SK-N-SH treated with all-trans-retinoic acid at 6 μM for 48 hours (cell line): ENCODE measurements around the gene ZNF490.

Experiments used
- ATAC-seq: fragments of 200-7000 bp; cut with Tn5 transposase; 3 replicates; pipeline ENCODE4 v1.9.1; 2020; ENCODE audit warnings: mild to moderate bottlenecking, moderate library complexity
- CSDC2 ChIP-seq: fragments of 250-450 bp; sonication (Bioruptor Pico); IDR thresholded peaks from 2 replicates; pipeline ENCODE4 v1.5.0; 2020; ENCODE audit warnings: mild to moderate bottlenecking, moderate library complexity
- ESRRG ChIP-seq: fragments of 250-450 bp; sonication (Bioruptor Pico); IDR thresholded peaks from 2 replicates; pipeline ENCODE4 v1.6.1; 2021; ENCODE audit warnings: mild to moderate bottlenecking
- ISL1 ChIP-seq: fragments of 250-450 bp; sonication (Bioruptor Pico); IDR thresholded peaks from 2 replicates; pipeline ENCODE4 v2.1.2; 2022; ENCODE audit warnings: mild to moderate bottlenecking, moderate library complexity
- OSR1 ChIP-seq: fragments of 250-450 bp; sonication (Bioruptor Pico); IDR thresholded peaks from 2 replicates; pipeline ENCODE4 v1.8.0; 2022; ENCODE audit warnings: moderate library complexity, mild to moderate bottlenecking, inconsistent platforms
- PPARA ChIP-seq: fragments of 250-450 bp; sonication (Bioruptor Pico); IDR thresholded peaks from 2 replicates; pipeline ENCODE4 v1.5.0; 2020; ENCODE audit warnings: mild to moderate bottlenecking, borderline replicate concordance
- RARB ChIP-seq: fragments of 250-450 bp; sonication (Bioruptor Pico); IDR thresholded peaks from 2 replicates; pipeline ENCODE4 v1.8.0; 2021; ENCODE audit warnings: mild to moderate bottlenecking, moderate library complexity
- SNAI2 ChIP-seq: fragments of 250-450 bp; sonication (Bioruptor Pico); IDR thresholded peaks from 2 replicates; pipeline ENCODE4 v1.5.0; 2020; ENCODE audit warnings: mild to moderate bottlenecking, moderate library complexity
- TCF4 ChIP-seq: fragments of 250-450 bp; sonication (Bioruptor Pico); IDR thresholded peaks from 2 replicates; pipeline ENCODE4 v1.8.0; 2021; ENCODE audit warnings: mild to moderate bottlenecking, moderate library complexity, borderline replicate concordance
- TOX ChIP-seq: fragments of 250-450 bp; sonication (Bioruptor Pico); IDR thresholded peaks from 2 replicates; pipeline ENCODE4 v1.8.0; 2021; ENCODE audit warnings: mild to moderate bottlenecking, moderate library complexity, borderline replicate concordance
- ZC3H10 ChIP-seq: fragments of 250-450 bp; sonication (Bioruptor Pico); IDR thresholded peaks from 2 replicates; pipeline ENCODE4 v1.5.1; 2021; ENCODE audit warnings: mild to moderate bottlenecking, moderate library complexity
- ZFP3 ChIP-seq: fragments of 250-450 bp; sonication (Bioruptor Pico); IDR thresholded peaks from 2 replicates; pipeline ENCODE4 v1.5.0; 2020; ENCODE audit warnings: mild to moderate bottlenecking, moderate library complexity
- ZFP30 ChIP-seq: fragments of 450-650 bp; formaldehyde crosslinking; IDR thresholded peaks from 2 replicates; pipeline ENCODE4 v1.5.0; 2022; ENCODE audit warnings: mild to moderate bottlenecking, moderate library complexity
- ZNF565 ChIP-seq: fragments of 450-650 bp; formaldehyde crosslinking; conservative IDR thresholded peaks from 2 replicates; pipeline ENCODE4 v1.5.0; 2020; ENCODE audit warnings: low read depth, mild to moderate bottlenecking, moderate library complexity
- ZNF70 ChIP-seq: fragments of 450-650 bp; formaldehyde crosslinking; IDR thresholded peaks from 2 replicates; pipeline ENCODE4 v1.5.0; 2020; ENCODE audit warnings: mild to moderate bottlenecking, moderate library complexity
- ZNF8 ChIP-seq: fragments of 450-650 bp; formaldehyde crosslinking; IDR thresholded peaks from 2 replicates; pipeline ENCODE4 v1.5.0; 2020; ENCODE audit warnings: mild to moderate bottlenecking, moderate library complexity
- TF ChIP-seq, protein P1 (sequence below): fragments of 250-450 bp; sonication (Bioruptor Pico); IDR thresholded peaks from 2 replicates; pipeline ENCODE4 v1.5.0; 2020; ENCODE audit warnings: mild to moderate bottlenecking, moderate library complexity
- TF ChIP-seq, protein P2 (sequence below): fragments of 250-450 bp; sonication (Bioruptor Pico); IDR thresholded peaks from 2 replicates; pipeline ENCODE4 v1.8.0; 2021; ENCODE audit warnings: low read depth, mild to moderate bottlenecking, moderate library complexity, borderline replicate concordance
- TF ChIP-seq, protein P3 (sequence below): fragments of 250-450 bp; sonication (Bioruptor Pico); IDR thresholded peaks from 2 replicates; pipeline ENCODE4 v1.8.0; 2020; ENCODE audit warnings: mild to moderate bottlenecking, moderate library complexity, borderline replicate concordance
- TF ChIP-seq, protein P4 (sequence below): fragments of 250-450 bp; sonication (Bioruptor Pico); IDR thresholded peaks from 2 replicates; pipeline ENCODE4 v1.5.1; 2020; ENCODE audit warnings: low read depth, mild to moderate bottlenecking, moderate library complexity

ZNF490 gene

DNA sequence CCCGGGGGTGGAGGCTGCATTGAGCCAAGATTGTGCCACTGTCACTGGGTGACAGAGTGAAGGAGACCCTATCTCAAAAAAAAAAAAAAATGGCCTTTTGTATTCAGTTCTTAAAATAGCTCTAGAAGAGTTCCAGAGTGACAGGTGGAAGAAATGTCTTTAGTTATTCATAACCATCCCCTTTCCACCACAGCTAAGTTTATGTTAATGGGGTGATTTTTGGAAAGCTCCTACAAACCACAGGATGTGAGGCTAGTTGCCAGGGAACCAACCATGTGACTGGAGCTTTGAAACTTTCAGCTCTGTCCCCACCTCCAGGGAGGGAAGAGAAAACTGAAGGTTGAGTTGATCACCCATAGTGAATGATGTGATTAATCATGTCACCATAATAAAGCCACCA lies 6.9 kb downstream of the ZNF490 start:
- TF ChIP-seq, protein P1, sequence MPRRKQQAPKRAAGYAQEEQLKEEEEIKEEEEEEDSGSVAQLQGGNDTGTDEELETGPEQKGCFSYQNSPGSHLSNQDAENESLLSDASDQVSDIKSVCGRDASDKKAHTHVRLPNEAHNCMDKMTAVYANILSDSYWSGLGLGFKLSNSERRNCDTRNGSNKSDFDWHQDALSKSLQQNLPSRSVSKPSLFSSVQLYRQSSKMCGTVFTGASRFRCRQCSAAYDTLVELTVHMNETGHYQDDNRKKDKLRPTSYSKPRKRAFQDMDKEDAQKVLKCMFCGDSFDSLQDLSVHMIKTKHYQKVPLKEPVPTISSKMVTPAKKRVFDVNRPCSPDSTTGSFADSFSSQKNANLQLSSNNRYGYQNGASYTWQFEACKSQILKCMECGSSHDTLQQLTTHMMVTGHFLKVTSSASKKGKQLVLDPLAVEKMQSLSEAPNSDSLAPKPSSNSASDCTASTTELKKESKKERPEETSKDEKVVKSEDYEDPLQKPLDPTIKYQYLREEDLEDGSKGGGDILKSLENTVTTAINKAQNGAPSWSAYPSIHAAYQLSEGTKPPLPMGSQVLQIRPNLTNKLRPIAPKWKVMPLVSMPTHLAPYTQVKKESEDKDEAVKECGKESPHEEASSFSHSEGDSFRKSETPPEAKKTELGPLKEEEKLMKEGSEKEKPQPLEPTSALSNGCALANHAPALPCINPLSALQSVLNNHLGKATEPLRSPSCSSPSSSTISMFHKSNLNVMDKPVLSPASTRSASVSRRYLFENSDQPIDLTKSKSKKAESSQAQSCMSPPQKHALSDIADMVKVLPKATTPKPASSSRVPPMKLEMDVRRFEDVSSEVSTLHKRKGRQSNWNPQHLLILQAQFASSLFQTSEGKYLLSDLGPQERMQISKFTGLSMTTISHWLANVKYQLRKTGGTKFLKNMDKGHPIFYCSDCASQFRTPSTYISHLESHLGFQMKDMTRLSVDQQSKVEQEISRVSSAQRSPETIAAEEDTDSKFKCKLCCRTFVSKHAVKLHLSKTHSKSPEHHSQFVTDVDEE (CRISPR knock-in tag): no peak
- ATAC-seq: no peak

DNA sequence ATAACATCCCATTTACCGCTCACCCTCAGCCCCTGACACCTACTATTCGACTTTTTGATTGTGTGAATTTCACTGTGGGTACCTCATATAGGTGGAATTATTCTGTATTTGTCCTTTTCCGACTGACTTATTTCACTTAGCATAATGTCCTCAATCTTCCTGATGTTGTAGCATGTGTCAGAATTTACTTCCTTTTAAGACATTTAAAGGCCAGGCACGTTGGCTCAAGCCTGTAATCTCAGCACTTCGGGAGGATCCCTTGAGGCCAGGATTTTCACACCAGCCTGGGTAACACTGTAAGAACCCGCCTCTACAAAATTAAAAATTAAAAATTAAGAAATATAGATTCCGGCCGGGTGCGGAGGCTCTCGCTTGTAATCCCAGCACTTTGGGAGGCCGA lies 13.0 kb downstream of the ZNF490 start:
- no peak for TF ChIP-seq TCF4 (CRISPR knock-in tag)
- TF ChIP-seq, protein P2, sequence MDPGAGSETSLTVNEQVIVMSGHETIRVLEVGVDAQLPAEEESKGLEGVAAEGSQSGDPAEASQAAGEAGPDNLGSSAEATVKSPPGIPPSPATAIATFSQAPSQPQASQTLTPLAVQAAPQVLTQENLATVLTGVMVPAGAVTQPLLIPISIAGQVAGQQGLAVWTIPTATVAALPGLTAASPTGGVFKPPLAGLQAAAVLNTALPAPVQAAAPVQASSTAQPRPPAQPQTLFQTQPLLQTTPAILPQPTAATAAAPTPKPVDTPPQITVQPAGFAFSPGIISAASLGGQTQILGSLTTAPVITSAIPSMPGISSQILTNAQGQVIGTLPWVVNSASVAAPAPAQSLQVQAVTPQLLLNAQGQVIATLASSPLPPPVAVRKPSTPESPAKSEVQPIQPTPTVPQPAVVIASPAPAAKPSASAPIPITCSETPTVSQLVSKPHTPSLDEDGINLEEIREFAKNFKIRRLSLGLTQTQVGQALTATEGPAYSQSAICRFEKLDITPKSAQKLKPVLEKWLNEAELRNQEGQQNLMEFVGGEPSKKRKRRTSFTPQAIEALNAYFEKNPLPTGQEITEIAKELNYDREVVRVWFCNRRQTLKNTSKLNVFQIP (CRISPR knock-in tag): no peak
- TF ChIP-seq CSDC2: no peak
- TF ChIP-seq ZNF565: no peak
- ATAC-seq: no peak

DNA sequence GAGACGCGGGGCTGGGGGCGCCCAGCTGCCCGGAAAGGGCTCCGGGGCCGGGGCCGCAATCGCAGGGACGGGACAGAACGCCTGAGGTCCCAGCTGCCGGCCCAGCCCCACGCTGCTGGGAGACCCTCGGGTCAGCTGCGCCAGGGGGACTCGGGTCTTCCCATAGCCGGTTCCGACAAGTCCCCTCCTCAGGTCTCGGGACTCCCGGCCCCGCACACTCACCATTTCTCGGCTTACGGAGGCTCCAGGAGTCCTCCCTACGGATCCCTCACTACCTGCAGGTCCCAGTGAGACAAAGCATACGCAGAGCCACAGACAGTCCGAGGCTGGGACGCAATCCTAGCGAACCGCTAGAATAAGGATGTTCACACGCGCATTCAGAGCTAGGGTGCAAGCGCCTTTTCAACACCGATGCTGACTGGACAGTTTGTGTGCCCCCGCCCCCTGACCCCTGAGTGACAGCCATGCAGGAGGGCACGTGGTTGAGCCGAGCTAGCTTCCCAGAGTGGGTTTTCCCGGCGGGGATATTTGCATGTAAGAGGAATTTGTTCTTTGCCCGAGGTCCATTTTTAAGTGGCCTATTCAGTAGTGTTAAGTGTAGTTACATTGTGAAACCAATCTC lies 13.6 kb downstream of the ZNF490 start:
- ATAC-seq: no peak
- no peak for TF ChIP-seq ZNF70
- TF ChIP-seq ZNF565: no peak
- no peak for TF ChIP-seq SNAI2 (CRISPR knock-in tag)
- TF ChIP-seq, protein P3, sequence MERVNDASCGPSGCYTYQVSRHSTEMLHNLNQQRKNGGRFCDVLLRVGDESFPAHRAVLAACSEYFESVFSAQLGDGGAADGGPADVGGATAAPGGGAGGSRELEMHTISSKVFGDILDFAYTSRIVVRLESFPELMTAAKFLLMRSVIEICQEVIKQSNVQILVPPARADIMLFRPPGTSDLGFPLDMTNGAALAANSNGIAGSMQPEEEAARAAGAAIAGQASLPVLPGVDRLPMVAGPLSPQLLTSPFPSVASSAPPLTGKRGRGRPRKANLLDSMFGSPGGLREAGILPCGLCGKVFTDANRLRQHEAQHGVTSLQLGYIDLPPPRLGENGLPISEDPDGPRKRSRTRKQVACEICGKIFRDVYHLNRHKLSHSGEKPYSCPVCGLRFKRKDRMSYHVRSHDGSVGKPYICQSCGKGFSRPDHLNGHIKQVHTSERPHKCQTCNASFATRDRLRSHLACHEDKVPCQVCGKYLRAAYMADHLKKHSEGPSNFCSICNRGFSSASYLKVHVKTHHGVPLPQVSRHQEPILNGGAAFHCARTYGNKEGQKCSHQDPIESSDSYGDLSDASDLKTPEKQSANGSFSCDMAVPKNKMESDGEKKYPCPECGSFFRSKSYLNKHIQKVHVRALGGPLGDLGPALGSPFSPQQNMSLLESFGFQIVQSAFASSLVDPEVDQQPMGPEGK (CRISPR knock-in tag): no peak
- TF ChIP-seq ESRRG (CRISPR knock-in tag): no peak
- TF ChIP-seq ZC3H10 (CRISPR knock-in tag): no peak
- TF ChIP-seq ISL1 (CRISPR knock-in tag): no peak
- TF ChIP-seq ZFP30 (CRISPR knock-in tag): no peak
- TF ChIP-seq OSR1: no peak
- TF ChIP-seq TCF4 (CRISPR knock-in tag): no peak
- TF ChIP-seq, protein P2 (CRISPR knock-in tag): no peak
- TF ChIP-seq CSDC2: no peak
- no peak for TF ChIP-seq RARB
- TF ChIP-seq ZFP3 (CRISPR knock-in tag): no peak
- TF ChIP-seq PPARA (CRISPR knock-in tag): no peak
- TF ChIP-seq TOX (CRISPR knock-in tag): no peak
- TF ChIP-seq, protein P4, sequence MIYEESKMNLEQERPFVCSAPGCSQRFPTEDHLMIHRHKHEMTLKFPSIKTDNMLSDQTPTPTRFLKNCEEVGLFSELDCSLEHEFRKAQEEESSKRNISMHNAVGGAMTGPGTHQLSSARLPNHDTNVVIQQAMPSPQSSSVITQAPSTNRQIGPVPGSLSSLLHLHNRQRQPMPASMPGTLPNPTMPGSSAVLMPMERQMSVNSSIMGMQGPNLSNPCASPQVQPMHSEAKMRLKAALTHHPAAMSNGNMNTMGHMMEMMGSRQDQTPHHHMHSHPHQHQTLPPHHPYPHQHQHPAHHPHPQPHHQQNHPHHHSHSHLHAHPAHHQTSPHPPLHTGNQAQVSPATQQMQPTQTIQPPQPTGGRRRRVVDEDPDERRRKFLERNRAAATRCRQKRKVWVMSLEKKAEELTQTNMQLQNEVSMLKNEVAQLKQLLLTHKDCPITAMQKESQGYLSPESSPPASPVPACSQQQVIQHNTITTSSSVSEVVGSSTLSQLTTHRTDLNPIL (CRISPR knock-in tag): no peak

DNA sequence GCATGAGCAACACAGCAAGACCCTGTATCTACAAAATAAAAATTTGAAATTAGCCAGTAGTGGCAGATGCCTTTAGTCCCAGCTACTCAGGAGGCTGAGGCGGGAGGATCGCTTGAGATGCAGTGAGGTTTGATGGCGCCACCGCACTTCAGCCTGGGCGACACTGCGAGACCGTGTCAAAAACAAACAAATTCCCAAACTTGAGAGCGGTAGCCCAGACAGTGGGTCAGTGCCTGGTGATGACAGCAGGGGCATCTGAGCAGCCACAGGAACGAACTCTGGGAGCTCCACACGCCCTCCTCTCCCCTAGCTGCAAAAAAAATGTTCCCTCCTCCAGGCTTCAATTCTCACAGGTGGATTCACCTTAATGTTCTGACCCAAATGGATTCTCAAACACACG lies 14.1 kb downstream of the ZNF490 start:
- no peak for TF ChIP-seq ZNF8 (CRISPR knock-in tag)
- TF ChIP-seq, all 23 proteins: peak for 0
- ATAC-seq: no peak
